Measurements from ENCODE around the gene LGALS4. TPM values are rescaled to one million over a fixed set of nuclear protein-coding genes. Genes with fewer than 3 reads are reported as not detected.

The LGALS4 gene
- total and polyA plus RNA-seq, 9 of the 15 experiments (the other 6 are each of a cell fraction or from before 2014, with no cell fraction given), result 0.08 to 1.1 (median 0.30) TPM; not detected in 3

GRCh38 chr19:38781058-38781457 is 31.7 kb downstream of the LGALS4 start (continued):
- TF ChIP-seq RREB1 (CRISPR knock-in tag; IDR thresholded peaks at IDR 0.05) (no peak), ATF1 (CRISPR knock-in tag; IDR thresholded peaks at IDR 0.05) (no peak), ATF1 (tag; IDR thresholded peaks at IDR 0.05) (no peak), NFYB (IDR thresholded peaks at IDR 0.05; ENCODE audit: extremely low read depth, insufficient read length) (no peak), USF1 (CRISPR knock-in tag; IDR thresholded peaks at IDR 0.05) (no peak; the same call in 1 of the 2 replicates), CTBP1 (IDR thresholded peaks at IDR 0.05; ENCODE audit: borderline replicate concordance) (peak; percentile 65; the same call in 1 of the 2 replicates), TRIM25 (IDR thresholded peaks at IDR 0.05; ENCODE audit: borderline replicate concordance) (no peak), IRF1 (CRISPR knock-in tag; IDR thresholded peaks at IDR 0.05; ENCODE audit: borderline replicate concordance) (no peak), MCM2 (IDR thresholded peaks at IDR 0.05; ENCODE audit: low read depth) (no peak), SRSF9 (IDR thresholded peaks at IDR 0.05; ENCODE audit: borderline replicate concordance, low read depth, low read length) (no peak), TAF15 (IDR thresholded peaks at IDR 0.05; ENCODE audit: low read depth, low read length) (no peak), NCOA6 (IDR thresholded peaks at IDR 0.05) (no peak), NELFE (IDR thresholded peaks at IDR 0.05; ENCODE audit: insufficient read depth, insufficient read length) (no peak), TAF1 (IDR thresholded peaks at IDR 0.05; ENCODE audit: control insufficient read depth, extremely low read depth, insufficient read depth, low read length, severe bottlenecking) (no peak), HMBOX1 (IDR thresholded peaks at IDR 0.05) (peak; percentile 84), ESRRB (CRISPR knock-in tag; IDR thresholded peaks at IDR 0.05; ENCODE audit: borderline replicate concordance) (no peak), BCL6 (CRISPR knock-in tag; IDR thresholded peaks at IDR 0.05) (no peak), ZNF282 (CRISPR knock-in tag; IDR thresholded peaks at IDR 0.05) (no peak), RFX5 (IDR thresholded peaks at IDR 0.05; ENCODE audit: low read depth, low read length) (peak; percentile 52; the same call in 1 of the 2 replicates), FUS (optimal IDR thresholded peaks at IDR 0.05; ENCODE audit: low read depth, low read length) (no peak)
